Measurements from ENCODE around the gene ENPP6.
"Not testable (repeated sequence)": the region's sequence is repeated elsewhere in the genome, so short reads cannot be mapped to it uniquely, and the experiment has no call there.

Gene ENPP6

DNA sequence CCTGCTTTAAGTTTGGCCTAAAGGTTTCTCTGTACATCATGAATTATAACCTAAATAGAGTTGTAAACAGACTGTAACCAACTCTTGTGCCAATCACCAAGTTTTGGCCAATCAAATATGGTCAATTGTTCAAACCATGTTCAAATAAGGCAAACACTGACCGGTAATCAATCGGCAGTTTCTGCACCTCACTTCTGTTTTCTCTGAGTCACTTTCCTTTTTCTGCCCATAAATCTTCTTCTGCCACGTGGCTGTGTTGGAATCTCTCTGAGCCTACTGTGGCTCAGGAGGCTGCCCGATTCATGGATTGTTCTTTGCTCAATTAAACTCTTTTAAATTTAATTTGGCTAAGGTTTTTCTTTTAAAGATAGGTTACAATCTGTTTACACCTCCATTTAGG lies 16.5 kb upstream of the ENPP6 start:
- DNase-seq = no peak

DNA sequence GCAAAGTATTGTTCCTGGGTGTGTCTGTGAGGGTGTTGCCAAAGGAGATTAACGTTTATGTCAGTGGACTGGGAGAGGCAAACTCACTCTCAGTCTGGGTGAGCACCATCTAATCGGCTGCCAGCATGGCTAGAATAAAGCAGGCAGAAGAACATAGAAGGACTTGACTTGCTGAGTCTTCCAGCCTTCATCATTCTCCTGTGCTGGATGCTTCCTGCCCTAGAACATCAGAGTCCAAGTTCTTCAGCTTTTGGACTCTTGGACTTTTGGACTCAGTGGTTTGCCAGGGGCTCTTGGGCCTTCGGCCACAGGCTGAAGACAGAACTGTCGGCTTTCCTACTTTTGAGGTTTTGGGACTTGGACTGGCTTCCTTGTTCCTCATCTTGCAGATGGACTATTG lies 15.3 kb upstream of the ENPP6 start:
- no peak for DNase-seq

DNA sequence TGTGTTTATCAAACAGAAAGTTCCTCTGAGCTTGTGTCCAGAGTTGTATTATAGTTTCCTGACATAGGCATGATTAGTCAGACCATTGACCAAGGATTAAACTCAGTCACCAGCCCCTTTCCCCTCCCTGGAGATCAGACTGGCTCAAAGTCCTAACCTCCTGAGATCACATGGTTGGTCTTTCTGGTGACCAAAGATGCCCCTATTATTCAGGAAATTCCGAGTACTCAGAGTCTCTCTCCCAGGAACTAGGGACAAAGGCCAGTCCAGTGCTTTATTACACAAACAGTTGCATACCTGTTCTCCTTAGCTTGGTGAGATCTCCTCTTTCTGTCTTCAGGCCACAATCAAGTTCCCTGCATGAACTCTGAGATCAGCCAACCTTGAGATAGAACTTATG lies 14.5 kb upstream of the ENPP6 start:
- DNase-seq = no peak

DNA sequence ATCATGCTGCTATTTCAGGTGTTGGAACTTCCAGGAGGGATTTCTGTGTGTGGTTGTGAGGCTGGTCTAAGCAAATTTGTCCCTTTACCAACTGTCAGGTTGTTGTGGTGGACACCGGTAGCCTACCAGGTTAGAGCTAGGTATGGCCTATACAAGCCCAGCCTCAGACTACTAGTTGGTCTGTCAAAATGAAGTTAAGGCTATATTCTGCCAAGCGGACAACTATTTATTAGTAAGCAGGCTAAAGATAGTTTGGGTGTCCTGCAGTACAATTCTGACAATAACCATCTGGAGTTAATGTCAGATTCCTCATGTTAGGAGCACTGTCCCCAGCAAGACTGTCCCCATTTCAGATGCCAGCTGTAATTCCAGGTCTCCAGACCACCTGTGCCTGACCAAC lies 13.9 kb upstream of the ENPP6 start:
- no peak for DNase-seq

DNA sequence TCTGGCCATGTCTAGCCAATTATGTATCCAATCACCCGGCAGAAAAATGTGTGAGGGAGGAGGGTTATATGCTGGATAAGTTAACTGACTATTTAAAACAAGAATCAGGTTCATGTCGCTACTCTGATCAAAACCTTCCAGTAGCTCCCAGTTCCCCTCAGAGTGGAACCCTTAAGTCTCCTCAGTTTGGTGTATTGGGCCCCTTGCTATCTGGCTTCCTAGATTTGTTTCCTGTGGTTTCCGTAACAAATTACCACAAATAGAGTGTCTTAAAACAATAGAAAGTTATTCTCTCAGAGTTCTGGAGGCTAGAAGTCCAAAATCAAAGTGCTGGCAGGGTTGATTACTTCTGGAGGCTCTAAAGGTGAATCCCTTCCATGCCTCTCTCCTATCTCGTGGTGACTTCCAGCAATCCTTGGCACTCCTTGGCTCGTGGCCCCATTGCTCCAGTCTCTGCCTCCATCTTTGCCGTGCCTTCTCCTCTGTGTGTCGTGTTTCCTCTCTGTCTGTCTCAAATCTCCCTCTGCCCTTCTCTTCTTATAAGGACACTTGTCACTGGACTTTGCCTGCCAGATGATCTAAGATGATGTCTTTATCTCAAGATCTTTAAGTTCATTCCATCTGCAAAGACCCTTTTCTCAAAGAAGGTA lies 10.5 kb upstream of the ENPP6 start:
- no peak for DNase-seq

DNA sequence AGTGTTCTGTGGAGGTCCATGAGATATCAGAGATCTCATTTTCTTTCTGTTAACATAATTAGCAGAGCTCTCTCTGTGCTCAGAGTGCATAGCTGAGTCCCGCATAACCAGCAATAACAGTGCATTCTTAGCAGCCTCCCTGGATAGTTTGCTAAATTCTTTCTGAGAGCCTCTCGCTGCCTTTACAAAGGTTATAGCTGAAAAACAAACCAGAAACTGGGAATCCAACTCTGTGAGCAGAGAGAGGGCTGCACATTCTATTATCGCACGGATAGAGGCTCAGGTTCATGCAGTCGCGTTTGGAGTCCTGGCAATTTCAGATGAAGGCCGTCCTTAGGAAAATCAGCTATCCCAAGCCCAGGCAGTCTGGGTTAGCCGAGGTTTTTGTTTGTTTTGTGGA lies 1.2 kb downstream of the ENPP6 start:
- no peak for DNase-seq

DNA sequence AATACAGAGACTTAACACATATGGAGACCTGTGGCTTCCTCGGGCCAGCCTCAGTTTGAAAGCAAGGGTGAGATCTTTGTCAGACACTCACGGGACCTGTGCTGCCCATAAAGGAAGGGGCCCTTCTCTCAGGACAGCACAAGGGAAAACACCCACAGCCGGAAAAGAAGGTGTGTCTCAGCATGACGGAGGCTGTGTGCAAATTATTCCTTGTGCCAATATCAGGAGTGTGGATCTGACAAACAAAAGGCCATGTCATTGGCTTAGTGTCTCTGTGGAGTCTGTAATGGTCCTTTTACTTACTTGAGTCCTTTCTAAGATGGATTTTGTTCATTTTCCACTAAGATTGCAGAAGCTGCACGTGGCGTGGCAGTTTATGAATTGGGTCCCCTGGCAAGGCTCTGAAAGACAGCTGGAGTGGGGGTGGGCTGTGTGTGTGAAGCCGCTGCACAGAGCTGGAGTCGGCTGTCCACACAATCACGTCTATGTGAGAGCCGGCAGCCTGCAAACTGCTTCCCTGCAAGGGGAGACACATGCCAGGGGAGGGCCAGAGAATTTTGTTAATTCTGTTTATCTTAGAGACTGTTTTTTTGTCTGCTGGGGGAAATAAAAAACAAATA lies 1.9 kb downstream of the ENPP6 start:
- DNase-seq = no peak

DNA sequence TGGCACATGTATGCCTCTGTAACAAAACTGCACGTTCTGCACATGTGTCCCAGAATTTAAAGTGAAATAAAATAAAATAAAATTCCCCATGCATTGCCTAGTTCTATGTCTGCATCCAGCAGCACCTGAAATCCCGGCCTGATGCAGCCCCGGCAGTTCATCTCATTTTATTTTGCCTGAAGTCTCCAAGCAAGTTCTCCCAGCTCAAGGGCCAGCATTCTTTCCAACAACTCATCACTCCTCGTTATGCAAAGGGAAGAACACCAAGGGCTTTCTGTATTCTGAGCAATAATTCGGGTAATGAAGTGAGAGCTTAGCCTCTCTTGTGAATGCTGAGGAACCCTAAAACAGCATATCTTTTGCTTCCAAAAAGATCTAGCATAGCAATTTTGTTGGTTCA lies 2.7 kb downstream of the ENPP6 start:
- no peak for DNase-seq

DNA sequence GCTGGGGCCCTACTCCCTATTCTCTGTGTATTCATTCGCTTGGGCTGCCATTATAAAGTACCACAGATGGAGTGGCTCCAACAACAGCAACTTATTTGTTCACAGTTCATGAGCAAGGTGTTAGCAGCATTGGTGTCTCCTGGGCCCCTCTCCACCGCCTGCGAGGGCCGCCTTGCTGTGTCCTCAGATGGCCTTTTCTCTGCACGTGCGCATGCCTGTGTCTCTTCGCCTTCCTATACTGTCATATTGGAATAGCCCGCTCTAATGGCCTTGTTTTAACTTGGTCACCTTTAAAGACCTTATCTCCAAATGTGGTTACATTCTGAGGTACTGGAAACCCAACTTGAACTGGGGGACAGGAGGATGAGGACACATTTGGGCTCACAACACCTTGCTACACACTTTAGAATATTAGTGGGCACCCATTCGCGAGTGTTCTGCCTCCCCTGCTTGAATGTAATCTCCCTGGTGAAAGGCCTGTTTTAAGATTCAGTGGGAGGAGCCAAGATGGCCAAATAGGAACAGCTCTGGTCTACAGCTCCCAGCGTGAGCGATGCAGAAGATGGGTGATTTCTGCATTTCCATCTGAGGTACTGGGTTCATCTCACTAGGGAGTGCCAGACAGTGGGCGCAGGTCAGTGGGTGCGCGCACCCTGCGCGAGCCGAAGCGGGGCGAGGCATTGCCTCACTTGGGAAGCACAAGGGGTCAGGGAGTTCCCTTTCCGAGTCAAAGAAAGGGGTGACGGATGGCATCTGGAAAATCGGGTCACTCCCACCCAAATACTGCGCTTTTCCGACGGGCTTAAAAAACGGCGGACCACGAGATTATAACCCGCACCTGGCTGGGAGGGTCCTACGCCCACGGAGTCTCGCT lies 9.7 kb downstream of the ENPP6 start:
- not testable (repeated sequence) for DNase-seq

DNA sequence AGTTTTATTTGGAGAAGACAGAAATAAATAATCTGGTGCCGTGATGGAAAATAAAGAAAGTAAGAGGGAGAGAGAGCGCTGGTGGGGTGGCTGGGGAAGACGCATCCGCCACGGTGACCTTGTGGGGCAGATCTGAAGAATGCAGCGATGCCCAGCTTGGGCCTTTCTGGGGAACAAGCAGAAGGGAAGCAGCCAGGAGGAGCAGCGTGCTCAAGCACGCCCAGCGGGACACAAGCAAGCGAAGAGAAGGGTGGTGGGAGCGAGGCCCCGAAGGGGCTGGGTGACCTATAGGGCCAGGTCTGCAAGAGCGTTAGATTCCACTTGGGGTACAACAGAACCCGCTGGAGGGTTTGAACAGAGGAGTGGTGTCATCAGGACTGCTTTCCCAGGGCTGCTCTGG lies 12.4 kb downstream of the ENPP6 start:
- DNase-seq = no peak

DNA sequence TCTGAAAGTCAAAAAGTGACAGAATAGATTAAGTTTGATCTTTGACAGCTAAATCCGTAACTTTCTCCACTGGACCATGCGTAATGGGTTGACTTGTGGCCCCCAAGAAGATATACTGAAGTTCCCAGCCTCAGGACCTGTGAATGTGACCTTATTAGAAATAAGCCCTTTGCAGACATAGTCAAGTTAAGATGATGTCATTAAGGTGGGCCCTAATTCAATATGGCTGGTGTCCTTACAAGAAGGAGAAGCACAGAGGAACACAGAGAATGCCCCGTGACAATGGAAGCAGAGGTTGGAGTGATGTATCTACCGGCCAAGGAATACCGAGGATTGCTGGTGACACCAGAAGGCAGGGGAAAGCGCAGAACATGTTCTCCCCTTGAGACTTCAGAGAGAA lies 14.4 kb downstream of the ENPP6 start:
- DNase-seq = no peak

DNA sequence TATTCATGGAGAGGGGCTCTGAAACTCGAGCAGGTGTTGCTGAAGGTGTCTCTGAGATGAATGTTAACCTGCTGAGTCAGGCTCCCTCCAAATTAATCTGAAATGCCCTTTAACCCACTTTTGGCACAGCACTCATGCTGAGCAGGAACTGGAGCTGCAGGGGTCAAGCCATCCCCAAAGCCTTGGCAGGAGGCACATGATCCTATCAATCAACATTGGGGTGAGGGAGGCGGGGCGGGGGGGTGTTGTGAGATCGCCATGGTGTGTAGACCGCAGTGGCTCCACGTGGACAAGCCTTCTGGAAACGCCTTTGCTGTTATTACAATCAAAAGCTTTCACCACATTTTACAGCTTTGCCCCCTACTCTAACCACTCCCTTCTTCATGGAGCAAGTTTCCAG lies 16.5 kb downstream of the ENPP6 start:
- no peak for DNase-seq

DNA sequence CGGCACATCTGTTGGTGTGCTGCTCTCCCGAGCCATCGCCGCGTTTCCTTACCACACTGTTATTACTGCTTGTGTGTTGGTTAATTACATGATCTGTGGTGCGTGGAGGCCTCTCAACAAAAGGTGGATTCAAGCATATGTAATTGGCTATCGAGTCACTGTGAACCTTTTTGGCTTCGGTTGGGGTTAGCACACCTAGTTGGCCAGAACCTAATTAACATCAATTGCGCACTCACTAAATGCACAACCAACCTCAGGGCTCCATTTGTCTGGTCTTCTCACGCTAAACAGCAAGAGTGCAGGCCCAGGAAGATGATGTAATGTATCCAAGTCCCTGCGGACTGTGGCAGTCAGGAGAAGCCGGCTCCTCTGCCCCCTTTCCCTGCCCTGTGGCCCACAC lies 17.4 kb downstream of the ENPP6 start:
- DNase-seq = no peak

DNA sequence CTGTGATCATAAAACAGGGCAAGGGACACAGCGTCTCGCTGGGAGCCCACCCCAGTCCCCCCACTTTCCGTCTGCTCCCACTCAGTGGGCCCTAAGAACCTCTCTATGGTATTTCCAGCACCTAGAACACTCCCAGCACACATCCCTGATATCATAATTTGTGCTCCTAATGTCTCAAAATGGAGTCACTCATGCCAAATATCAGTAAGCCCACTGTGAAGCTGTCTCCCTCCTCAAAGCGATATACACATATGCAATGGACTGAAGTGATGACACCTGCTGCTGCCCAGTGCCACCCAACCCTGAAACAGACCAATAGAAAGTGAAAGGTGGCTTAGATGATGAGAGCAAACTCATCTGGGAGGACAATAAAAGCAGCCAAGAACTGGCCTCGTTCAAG lies 17.9 kb downstream of the ENPP6 start:
- no peak for DNase-seq

DNA sequence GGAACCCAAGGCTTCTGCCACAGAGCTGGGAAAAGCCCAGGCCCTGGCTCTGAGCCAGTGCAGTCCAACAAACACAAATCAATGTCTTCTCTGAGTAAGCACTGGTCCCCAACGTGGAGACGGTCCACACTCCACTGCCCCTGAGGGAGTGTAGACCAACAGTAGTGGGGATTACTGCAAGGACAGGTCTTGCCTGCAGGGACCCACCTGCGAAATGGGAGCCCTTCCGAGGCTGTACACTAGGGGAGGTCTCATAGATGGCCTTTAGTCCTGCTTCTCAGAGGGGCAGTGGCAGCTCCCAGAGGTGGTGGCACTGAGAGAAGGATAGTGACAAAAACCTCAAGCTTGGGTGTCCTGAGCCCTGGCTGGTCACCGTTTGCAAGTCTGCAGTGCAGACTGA lies 19.5 kb downstream of the ENPP6 start:
- no peak for DNase-seq

DNA sequence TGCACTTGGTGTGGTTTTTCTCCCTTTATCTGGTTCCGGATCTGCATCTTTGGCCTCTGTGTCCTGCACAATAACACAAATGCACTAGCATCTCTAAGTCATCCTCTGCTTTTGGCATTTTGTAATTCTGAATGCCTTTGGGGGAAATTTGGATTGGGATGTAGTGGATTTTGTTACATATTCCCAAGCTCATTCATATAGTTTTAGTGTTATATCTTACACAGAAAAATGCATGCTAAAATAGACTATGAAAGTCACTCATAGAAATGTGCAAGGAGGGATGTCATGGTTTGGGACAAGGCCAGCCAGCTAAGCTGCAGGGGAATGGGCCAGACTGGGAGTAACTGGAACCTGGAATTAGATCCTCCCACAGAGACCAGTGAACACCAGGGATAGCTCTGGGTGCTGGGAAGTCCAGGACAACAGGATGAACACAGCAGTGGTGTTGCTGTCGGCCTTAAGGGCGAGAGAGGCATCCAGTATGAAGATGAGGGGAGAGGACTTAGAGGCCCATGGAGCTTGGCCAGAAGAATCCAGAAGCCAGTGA lies 20.1 kb downstream of the ENPP6 start:
- no peak for DNase-seq

DNA sequence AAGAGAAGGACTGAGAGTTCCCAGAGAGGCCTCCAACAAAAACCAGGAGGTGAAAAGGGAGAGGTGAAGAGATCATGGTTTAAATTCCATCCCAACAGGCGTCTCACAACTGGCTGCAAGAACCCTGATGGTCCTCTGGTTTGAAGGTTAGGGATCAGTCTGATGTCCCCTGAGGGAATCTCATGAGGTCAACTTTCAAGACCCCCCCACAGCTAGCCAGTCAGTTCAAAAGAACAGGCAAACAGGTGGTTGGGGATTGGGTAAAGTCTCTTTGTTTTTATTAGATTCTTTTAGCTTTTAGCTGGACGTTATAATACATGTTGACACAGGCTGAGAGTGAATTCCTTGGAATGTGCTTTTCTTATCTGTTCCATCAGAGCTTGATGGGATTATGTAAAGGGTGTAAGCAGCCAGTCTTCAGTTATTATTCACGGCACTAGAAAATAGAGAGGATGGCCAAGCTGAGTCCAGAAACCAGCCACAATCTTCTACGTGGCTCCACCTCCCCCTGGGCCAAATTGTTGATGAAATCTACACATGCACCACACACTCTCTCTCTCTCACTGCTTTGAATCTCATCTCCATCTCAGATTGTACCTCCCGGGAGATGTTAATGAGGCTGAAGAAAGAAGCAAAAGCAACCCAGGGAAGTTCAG lies 20.8 kb downstream of the ENPP6 start:
- DNase-seq = no peak

DNA sequence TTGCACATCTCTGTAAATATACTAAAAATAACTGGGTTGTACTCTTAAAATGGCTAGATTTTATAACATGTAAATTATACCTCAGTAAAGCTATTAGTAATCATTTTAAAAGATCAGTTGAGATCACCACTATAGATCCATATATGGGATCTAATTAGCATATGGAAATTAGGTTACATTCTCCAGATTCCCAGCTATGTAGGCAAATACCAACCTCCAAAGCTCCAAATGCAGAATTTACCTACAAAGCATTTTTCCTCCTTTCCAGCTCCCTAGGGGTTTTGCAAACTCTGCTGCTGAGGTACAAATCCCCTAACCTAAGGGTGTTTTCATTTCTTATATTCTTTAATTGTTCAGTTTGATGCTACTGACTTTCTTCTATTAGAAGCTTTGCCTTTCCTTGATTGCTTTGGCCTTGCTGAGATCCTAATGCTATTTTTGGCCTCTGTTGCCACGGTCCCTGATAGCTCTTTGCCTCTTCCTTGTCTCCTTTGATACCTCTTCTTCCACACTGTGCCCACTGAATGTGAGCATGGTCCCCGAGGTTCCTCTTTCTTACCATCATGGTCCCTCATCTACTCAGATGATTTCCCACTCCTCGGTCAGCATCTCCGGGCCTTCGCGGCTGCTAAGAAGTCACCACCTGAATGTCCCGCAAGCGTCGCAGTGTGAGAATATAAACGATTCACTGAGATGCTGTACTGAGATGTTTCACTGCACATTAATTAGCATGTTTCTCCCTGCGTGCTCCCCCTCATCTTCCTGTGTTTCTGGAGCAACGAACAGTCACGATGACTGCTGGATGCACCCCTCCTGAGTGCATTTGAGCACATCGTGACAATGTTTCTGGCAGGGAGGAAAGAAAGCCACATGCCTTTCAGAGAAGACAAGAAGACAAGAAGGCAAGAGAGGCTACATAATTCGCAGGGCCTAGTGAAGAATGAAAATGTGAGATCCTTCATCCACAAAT lies 23.8 kb downstream of the ENPP6 start:
- no peak for DNase-seq

DNA sequence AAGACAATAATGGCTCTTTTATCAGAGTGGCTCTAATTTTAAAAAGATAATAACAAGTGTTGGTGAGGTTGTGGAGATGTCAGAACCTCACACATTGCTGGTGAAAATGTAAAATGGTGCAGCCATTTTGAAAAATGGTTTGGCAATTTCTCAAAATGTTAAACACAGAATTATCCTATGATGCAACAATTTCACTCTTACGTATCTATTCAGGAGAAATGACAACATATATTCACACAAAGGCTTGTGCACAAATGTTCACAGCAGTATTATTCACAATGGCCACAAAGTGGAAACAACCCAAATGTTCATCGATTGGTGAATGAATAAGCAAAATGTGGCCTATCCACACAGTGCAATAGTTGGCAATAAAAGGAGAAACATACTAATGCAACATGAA lies 24.7 kb downstream of the ENPP6 start:
- no peak for DNase-seq

DNA sequence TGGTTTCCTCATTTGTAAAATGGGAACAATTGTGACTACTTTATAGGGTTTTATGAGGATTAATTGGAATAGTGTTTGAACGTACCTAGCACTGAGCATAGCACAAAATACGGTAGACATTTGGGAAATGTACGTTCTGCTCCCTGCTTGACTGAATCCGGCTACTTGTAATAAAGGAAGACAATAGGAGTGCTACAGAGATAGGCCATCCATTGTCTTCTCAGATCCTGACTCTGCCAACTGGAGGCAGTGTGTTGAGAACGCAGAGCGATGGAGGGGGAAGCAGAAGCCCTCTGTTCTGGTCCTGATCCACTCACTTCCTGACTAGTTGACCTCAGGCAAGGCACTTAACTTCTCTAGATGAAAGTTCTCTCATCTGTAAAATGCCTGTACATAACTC lies 26.4 kb downstream of the ENPP6 start:
- DNase-seq = no peak

DNA sequence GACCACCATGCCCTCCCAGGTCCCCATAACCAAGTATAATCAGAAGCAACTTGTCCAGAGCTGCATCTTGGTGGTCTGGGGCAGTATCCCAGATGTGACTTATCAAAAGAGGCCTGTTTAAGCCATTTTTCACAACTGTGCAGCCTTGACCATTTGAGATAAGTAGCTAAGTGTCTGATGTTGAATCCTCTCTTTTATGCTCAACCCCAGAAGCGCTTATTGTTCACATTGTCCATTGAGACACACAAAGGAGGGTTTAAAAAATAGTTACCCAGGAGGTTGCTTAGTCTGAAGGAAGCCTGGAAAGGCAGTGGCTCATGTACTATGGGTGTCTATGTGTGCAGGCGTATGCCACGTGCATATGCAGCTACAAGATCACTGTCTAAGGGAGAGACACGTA lies 27.0 kb downstream of the ENPP6 start:
- no peak for DNase-seq

DNA sequence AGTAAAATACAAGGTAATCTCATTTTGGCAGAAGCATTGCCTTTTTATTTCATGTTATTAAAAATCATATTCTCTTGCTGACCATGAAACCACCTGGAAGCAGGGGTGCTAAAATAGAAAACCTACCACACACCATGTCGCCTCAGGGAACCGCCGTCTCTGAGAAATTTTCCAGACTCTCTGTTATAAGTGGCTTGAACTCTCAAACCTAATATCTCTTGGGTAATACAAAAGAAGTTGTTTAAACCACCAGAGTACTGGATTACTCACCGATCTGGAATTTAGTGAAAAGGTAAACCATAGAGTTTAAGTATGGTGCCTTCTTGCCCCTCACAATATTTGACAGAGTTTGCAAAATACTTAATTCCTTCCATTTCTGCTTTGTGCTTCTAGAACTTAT lies 27.7 kb downstream of the ENPP6 start:
- no peak for DNase-seq

Measured in cerebellar nuclear complex (tissue), 1 donor.